Endodermal cell (in vitro differentiated cells): ENCODE results near the gene RPS15. TPM values are rescaled to one million over a fixed set of nuclear protein-coding genes. Genes with fewer than 3 reads are reported as not detected.

ENCODE experiments used
- DNase-seq: peaks from one replicate; pipeline ENCODE4 v3.0.0-alpha.2; 2017
- H3K27ac ChIP-seq: 2 replicates; pipeline ENCODE4 v1.5.1; 2013; ENCODE audit warnings: mild to moderate bottlenecking, low read depth, low read length, moderate library complexity
- H3K27me3 ChIP-seq: 2 replicates; pipeline ENCODE4 v1.6.1; 2013; ENCODE audit warnings: mild to moderate bottlenecking, low read length, moderate library complexity; ENCODE audit not compliant: insufficient read depth, control insufficient read depth, poor library complexity, severe bottlenecking
- H3K36me3 ChIP-seq: 2 replicates; pipeline ENCODE4 v1.7.0; 2013; ENCODE audit warnings: mild to moderate bottlenecking, low read length, moderate library complexity; ENCODE audit not compliant: control insufficient read depth, insufficient read depth
- H3K4me1 ChIP-seq: one replicate; pipeline ENCODE4 v1.7.0; 2013; ENCODE audit warnings: low read length; ENCODE audit not compliant: control insufficient read depth, insufficient read depth
- H3K4me3 ChIP-seq: 2 replicates; pipeline ENCODE4 v1.5.1; 2013; ENCODE audit warnings: mild to moderate bottlenecking, low read length, moderate library complexity
- H3K9ac ChIP-seq: 2 replicates; pipeline ENCODE4 v1.6.1; 2013; ENCODE audit warnings: mild to moderate bottlenecking, low read length, moderate library complexity; ENCODE audit not compliant: poor library complexity, severe bottlenecking; ENCODE audit errors: extremely low read depth
- H3K9me3 ChIP-seq: 2 replicates; pipeline ENCODE4 v1.6.1; 2013; ENCODE audit warnings: mild to moderate bottlenecking, low read length, moderate library complexity; ENCODE audit not compliant: control insufficient read depth
- H3K27ac Mint-ChIP-seq: 2 replicates; pipeline ENCODE4 v1.8.0; 2020; ENCODE audit warnings: mixed read lengths
- H3K27me3 Mint-ChIP-seq: 2 replicates; pipeline ENCODE4 v1.8.0; 2021; ENCODE audit warnings: mild to moderate bottlenecking, mixed read lengths; ENCODE audit not compliant: insufficient read depth
- H3K36me3 Mint-ChIP-seq: 2 replicates; pipeline ENCODE4 v1.8.0; 2020; ENCODE audit warnings: low read depth, mixed read lengths
- H3K4me1 Mint-ChIP-seq: 2 replicates; pipeline ENCODE4 v1.8.0; 2020; ENCODE audit warnings: mixed read lengths
- H3K4me3 Mint-ChIP-seq: 2 replicates; pipeline ENCODE4 v1.8.0; 2020; ENCODE audit warnings: mild to moderate bottlenecking, moderate library complexity, mixed read lengths
- H3K9me3 Mint-ChIP-seq: 2 replicates; pipeline ENCODE4 v1.8.0; 2020; ENCODE audit warnings: mild to moderate bottlenecking, mixed read lengths
- WGBS, 2 experiments: methylation state at CpG; one replicate each; pipeline versions ENCODE4 v1.1.5 to v1.1.7; 2013; ENCODE audit warnings: missing lambda C conversion rate in 2 of 2, mixed read lengths in 1 of 2; ENCODE audit not compliant: insufficient coverage in 1 of 2, insufficient read length in 1 of 2; 5-methylcytosine and 5-hydroxymethylcytosine counted together
- total RNA-seq, 2 donors: library from RNA; stranded (reverse); fragmentation: NEBNext Ultra II Directional in 1 of 2; extraction: Animal tissue kit (Norgen Biotek cat#: 25700) in 1 of 2; gene quantifications; 2 replicates in 1 of 2; 3 replicates in 1 of 2; pipeline ENCODE4 v1.2.1, GENCODE V29; 2021
- TF ChIP-seq, protein P1 (sequence below): fragments of 200-600 bp; sonication (generic); conservative IDR thresholded peaks from 2 replicates; pipeline ENCODE4 v1.5.0; 2021; ENCODE audit warnings: antibody characterized with exemption, mild to moderate bottlenecking

The RPS15 gene
- total RNA-seq, 2 donors from 2014 or later: 1,298 to 1,321 TPM

- Histone ChIP-seq H3K9ac (no peak overlapping the region), H3K4me3 (no peak overlapping the region), H3K4me1 (peaks cover 12% of the 10 kb centered on the region), H3K27me3 (peaks cover 89% of the 10 kb centered on the region), H3K27ac (no peak overlapping the region), H3K36me3 (no peaks in the 10 kb centered on the region), H3K9me3 (no peaks in the 10 kb centered on the region)
- 5 to 10% methylated on average over 4 to 36 of the region's 36 CpGs for WGBS, 2 experiments
- Mint-ChIP-seq H3K27me3 (peaks cover 67% of the 10 kb centered on the region), H3K9me3 (no peaks in the 10 kb centered on the region), H3K4me1 (no peaks in the 10 kb centered on the region), H3K36me3 (no peaks in the 10 kb centered on the region), H3K4me3 (no peak overlapping the region), H3K27ac (no peak overlapping the region)
- TF ChIP-seq, protein P1, sequence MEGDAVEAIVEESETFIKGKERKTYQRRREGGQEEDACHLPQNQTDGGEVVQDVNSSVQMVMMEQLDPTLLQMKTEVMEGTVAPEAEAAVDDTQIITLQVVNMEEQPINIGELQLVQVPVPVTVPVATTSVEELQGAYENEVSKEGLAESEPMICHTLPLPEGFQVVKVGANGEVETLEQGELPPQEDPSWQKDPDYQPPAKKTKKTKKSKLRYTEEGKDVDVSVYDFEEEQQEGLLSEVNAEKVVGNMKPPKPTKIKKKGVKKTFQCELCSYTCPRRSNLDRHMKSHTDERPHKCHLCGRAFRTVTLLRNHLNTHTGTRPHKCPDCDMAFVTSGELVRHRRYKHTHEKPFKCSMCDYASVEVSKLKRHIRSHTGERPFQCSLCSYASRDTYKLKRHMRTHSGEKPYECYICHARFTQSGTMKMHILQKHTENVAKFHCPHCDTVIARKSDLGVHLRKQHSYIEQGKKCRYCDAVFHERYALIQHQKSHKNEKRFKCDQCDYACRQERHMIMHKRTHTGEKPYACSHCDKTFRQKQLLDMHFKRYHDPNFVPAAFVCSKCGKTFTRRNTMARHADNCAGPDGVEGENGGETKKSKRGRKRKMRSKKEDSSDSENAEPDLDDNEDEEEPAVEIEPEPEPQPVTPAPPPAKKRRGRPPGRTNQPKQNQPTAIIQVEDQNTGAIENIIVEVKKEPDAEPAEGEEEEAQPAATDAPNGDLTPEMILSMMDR: no peak
- no peak for DNase-seq
Observed at GRCh38 chr19:1467215-1467489, 29.0 kb downstream of the RPS15 start.

DNA sequence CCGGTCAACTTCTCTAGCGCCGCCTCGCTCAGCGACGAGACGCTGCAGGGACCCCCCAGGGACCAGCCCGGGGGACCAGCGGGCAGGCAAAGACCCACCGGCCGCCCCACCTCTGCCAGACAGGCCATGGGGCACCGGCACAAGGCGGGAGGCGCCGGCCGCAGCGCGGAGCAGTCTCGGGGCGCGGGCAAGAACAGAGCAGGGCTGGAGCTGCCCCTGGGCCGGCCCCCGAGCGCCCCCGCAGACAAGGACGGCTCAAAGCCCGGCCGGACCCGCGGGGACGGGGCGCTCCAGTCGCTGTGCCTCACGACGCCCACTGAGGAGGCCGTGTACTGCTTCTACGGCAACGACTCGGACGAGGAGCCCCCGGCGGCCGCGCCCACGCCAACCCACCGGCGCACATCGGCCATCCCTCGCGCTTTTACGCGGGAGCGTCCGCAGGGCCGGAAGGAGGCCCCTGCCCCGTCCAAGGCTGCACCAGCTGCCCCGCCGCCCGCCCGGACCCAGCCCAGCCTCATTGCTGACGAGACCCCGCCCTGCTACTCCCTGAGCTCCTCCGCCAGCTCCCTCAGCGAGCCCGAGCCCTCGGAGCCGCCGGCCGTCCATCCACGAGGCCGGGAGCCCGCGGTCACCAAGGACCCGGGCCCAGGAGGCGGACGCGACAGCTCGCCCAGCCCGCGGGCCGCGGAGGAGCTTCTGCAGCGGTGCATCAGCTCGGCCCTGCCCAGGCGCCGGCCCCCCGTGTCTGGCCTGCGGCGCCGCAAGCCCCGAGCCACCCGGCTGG, 29.5 kb downstream of the RPS15 start:
- Mint-ChIP-seq H3K4me1 (no peaks in the 10 kb centered on the region), H3K4me3 (no peak overlapping the region), H3K27me3 (peaks cover 72% of the 10 kb centered on the region), H3K27ac (no peak overlapping the region), H3K9me3 (no peaks in the 10 kb centered on the region), H3K36me3 (no peaks in the 10 kb centered on the region)
- H3K9me3 ChIP-seq: no peaks in the 10 kb centered on the region
- no peak overlapping the region for H3K9ac ChIP-seq
- no peak overlapping the region for H3K27ac ChIP-seq
- 7 to 12% methylated on average over 46 to 92 of the region's 92 CpGs for WGBS, 2 experiments
- no peak overlapping the region for H3K4me3 ChIP-seq
- DNase-seq: peak; percentile 75
- peaks cover 95% of the 10 kb centered on the region for H3K27me3 ChIP-seq
- TF ChIP-seq, protein P1: no peak
- H3K4me1 ChIP-seq: peaks cover 12% of the 10 kb centered on the region
- H3K36me3 ChIP-seq: no peaks in the 10 kb centered on the region

- no peak overlapping the region for H3K27ac Mint-ChIP-seq
- H3K36me3 Mint-ChIP-seq: no peaks in the 10 kb centered on the region
- H3K27me3 Mint-ChIP-seq: peaks cover 73% of the 10 kb centered on the region
- Histone ChIP-seq H3K4me1 (peaks cover 12% of the 10 kb centered on the region), H3K9me3 (no peaks in the 10 kb centered on the region), H3K36me3 (no peaks in the 10 kb centered on the region), H3K9ac (no peak overlapping the region), H3K4me3 (no peak overlapping the region), H3K27ac (no peak overlapping the region), H3K27me3 (peaks cover 98% of the 10 kb centered on the region)
- H3K9me3 Mint-ChIP-seq: no peaks in the 10 kb centered on the region
- TF ChIP-seq, protein P1: no peak
- WGBS, 2 experiments: 26 to 31% methylated on average over 32 to 49 of the region's 49 CpGs
- no peak overlapping the region for H3K4me3 Mint-ChIP-seq
- DNase-seq: no peak
- H3K4me1 Mint-ChIP-seq: no peaks in the 10 kb centered on the region
Observed at GRCh38 chr19:1468274-1468820, 30.2 kb downstream of the RPS15 start.
